Activated T-cell treated with anti-CD3 and anti-CD28 coated beads for 4 hours (primary cell): ENCODE data around the gene BATF2.
"Not testable (repeated sequence)": the region's sequence is repeated elsewhere in the genome, so short reads cannot be mapped to it uniquely, and the experiment has no call there.

ENCODE experiments used
- DNase-seq: peaks from one replicate; pipeline ENCODE4 v3.0.0-alpha.2; 2020

Gene BATF2

GRCh38 chr11:64996710-64997380 is at the start of gene BATF2:
Gene BATF2 (minus strand): TSS chr11:64996971. CDS start chr11:64996914, 57 bp downstream.
- no peak for DNase-seq

GRCh38 chr11:65045728-65046127 is 49.0 kb upstream of the BATF2 start:
- DNase-seq, result no peak

- DNase-seq, result no peak
Measured at GRCh38 chr11:65045061-65045460, 48.3 kb upstream of the BATF2 start.

- no peak for DNase-seq
Measured at GRCh38 chr11:65043881-65044501, 47.2 kb upstream of the BATF2 start.

- DNase-seq, result no peak
Measured at GRCh38 chr11:65042891-65043290, 46.1 kb upstream of the BATF2 start.

GRCh38 chr11:65040847-65041622 is 44.3 kb upstream of the BATF2 start, which contains the start of gene SAC3D1:
Gene SAC3D1 (plus strand): TSS chr11:65041210. CDS start chr11:65041293, 83 bp downstream.
- peak; percentile 67 for DNase-seq

- no peak for DNase-seq
Measured at GRCh38 chr11:65040520-65040846, 43.7 kb upstream of the BATF2 start.

GRCh38 chr11:65036931-65037330 is 40.2 kb upstream of the BATF2 start:
- DNase-seq, result no peak

GRCh38 chr11:65035579-65035978 is 38.8 kb upstream of the BATF2 start:
- DNase-seq, result no peak

GRCh38 chr11:65034423-65034822 is 37.7 kb upstream of the BATF2 start:
- no peak for DNase-seq

- DNase-seq, result no peak
Measured at GRCh38 chr11:65032216-65032615, 35.4 kb upstream of the BATF2 start.

- peak; percentile 89 for DNase-seq
Measured at GRCh38 chr11:65027213-65028067, 30.7 kb upstream of the BATF2 start, which contains the start of gene SNX15. Gene SNX15 (plus strand): TSS chr11:65027439. CDS start chr11:65027538, 99 bp downstream.

GRCh38 chr11:65026810-65027209 is 30.0 kb upstream of the BATF2 start:
- no peak for DNase-seq

- DNase-seq, result not testable (repeated sequence)
Measured at GRCh38 chr11:65023502-65023901, 26.7 kb upstream of the BATF2 start.

- no peak for DNase-seq
Measured at GRCh38 chr11:65021509-65021908, 24.7 kb upstream of the BATF2 start.

- no peak for DNase-seq
Measured at GRCh38 chr11:65021003-65021402, 24.2 kb upstream of the BATF2 start.

GRCh38 chr11:65019824-65020223 is 23.1 kb upstream of the BATF2 start:
- no peak for DNase-seq

GRCh38 chr11:65017937-65018336 is 21.2 kb upstream of the BATF2 start:
- no peak for DNase-seq

GRCh38 chr11:65016705-65017104 is 19.9 kb upstream of the BATF2 start:
- no peak for DNase-seq

GRCh38 chr11:65014726-65015227 is 18.0 kb upstream of the BATF2 start:
- no peak for DNase-seq

- peak; percentile 74 for DNase-seq
Measured at GRCh38 chr11:65013888-65014725, 17.3 kb upstream of the BATF2 start, which contains the start of gene ARL2. Gene ARL2 (plus strand): TSS chr11:65014160. CDS start chr11:65014208, 48 bp downstream.
